Caco-2 (cell line): Measurements from ENCODE around the gene OLFML2A. TPM values are rescaled to one million over a fixed set of nuclear protein-coding genes. Genes with fewer than 3 reads are reported as not detected.
A peak's percentile ranks its signal among the peaks of the same experiment; 100 is the strongest.

Experiments
- BruUV-seq: library from RNA; stranded (reverse); fragments of 400-500 nt; replicated peaks from 2 replicates; lab custom pipeline; 2021; lab: Mats Ljungman, UMichigan
- CTCF ChIA-PET: fragments of 300-600 bp; sonication (Branson Sonifier 250); formaldehyde crosslinking; loops from one replicate; lab custom pipeline; 2022; ENCODE audit warnings: antibody characterized with exemption; lab: Charles Lee
- POLR2A ChIA-PET: fragments of 300-600 bp; sonication (Branson Sonifier 250); formaldehyde crosslinking; loops from one replicate; lab custom pipeline; 2022; ENCODE audit warnings: antibody characterized with exemption; lab: Charles Lee
- DNase-seq, 2 experiments: peaks; one replicate each; pipeline versions ENCODE4 v3.0.0 to v3.0.0-alpha.2; 2020 to 2022
- H3K27me3 ChIP-seq: replicated peaks from 2 replicates; pipeline ENCODE4 v1.6.0; 2011; ENCODE audit warnings: low read length; ENCODE audit not compliant: control insufficient read depth, insufficient read depth
- H3K36me3 ChIP-seq: 2 replicates; pipeline ENCODE4 v1.5.1; 2011; ENCODE audit warnings: low read length; ENCODE audit not compliant: control insufficient read depth, insufficient read depth
- H3K4me1 ChIP-seq: fragments of 250-450 bp; sonication (Bioruptor Pico); 2 replicates; pipeline ENCODE4 v1.5.1; 2020; ENCODE audit warnings: mild to moderate bottlenecking
- H3K4me3 ChIP-seq: 2 replicates; pipeline ENCODE4 v1.5.1; 2011; ENCODE audit warnings: low read depth, mild to moderate bottlenecking, control low read depth, low read length
- H3K9me3 ChIP-seq: fragments of 250-450 bp; sonication (Bioruptor Pico); 2 replicates; pipeline ENCODE4 v1.5.1; 2020; ENCODE audit warnings: mild to moderate bottlenecking, moderate library complexity
- H3K27ac Mint-ChIP-seq: one replicate; pipeline ENCODE4 v1.8.0; 2022; ENCODE audit warnings: mixed read lengths; ENCODE audit not compliant: unreplicated experiment
- H3K27me3 Mint-ChIP-seq: one replicate; pipeline ENCODE4 v1.8.0; 2022; ENCODE audit warnings: mixed read lengths; ENCODE audit not compliant: insufficient read depth, unreplicated experiment
- H3K36me3 Mint-ChIP-seq: one replicate; pipeline ENCODE4 v1.8.0; 2022; ENCODE audit warnings: mild to moderate bottlenecking, mixed read lengths; ENCODE audit not compliant: insufficient read depth, unreplicated experiment
- H3K4me1 Mint-ChIP-seq: one replicate; pipeline ENCODE4 v1.8.0; 2022; ENCODE audit warnings: low read depth, mixed read lengths; ENCODE audit not compliant: unreplicated experiment
- H3K4me3 Mint-ChIP-seq: one replicate; pipeline ENCODE4 v1.8.0; 2022; ENCODE audit warnings: mild to moderate bottlenecking, moderate library complexity, mixed read lengths; ENCODE audit not compliant: unreplicated experiment
- H3K9me3 Mint-ChIP-seq: one replicate; pipeline ENCODE4 v1.8.0; 2022; ENCODE audit warnings: mixed read lengths; ENCODE audit not compliant: unreplicated experiment
- CTCF ChIP-seq, 2 experiments: fragments of 200-600 bp in 1 of 2; IDR thresholded peaks; 1 replicate in 1 of 2; 2 replicates in 1 of 2; pipeline versions ENCODE4 v1.5.1 to v1.8.0; 2011 to 2022; ENCODE audit warnings: antibody characterized with exemption in 1 of 2, control low read depth in 1 of 2, inconsistent platforms in 1 of 2, low read depth in 1 of 2, low read length in 1 of 2, mild to moderate bottlenecking in 1 of 2, moderate library complexity in 1 of 2; ENCODE audit not compliant: insufficient read depth in 1 of 2, severe bottlenecking in 1 of 2, unreplicated experiment in 1 of 2
- intact Hi-C: fragments of 100-400 bp; cut with micrococcal nuclease; formaldehyde crosslinking; loops from one replicate; pipeline ENCODE4 v1.10.0; 2022; ENCODE audit not compliant: unreplicated experiment
- total RNA-seq: library from RNA; stranded (reverse); gene quantifications from 2 replicates; pipeline ENCODE4 v1.2.3, GENCODE V29; 2022

The OLFML2A gene
- total RNA-seq, 1 experiment from 2014 or later = 1.1 TPM

DNA sequence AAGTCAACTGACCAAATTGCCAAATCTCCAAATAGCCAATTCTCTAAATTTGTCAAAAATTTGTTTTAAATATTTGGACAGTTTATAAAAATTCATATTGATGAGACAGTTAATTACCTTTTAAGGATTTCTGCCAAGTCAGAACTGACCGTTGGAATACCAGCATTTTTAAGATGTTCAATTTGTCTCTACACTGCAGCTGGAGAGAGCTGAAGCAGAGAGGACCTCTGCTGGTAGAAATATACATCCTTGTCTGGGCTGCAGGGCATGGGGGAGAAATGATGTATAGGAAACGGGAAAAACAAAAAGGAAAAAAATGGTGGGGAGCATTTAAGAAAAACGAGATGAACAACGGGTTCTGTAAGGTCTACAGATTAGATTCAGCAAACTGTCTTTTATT lies 22.6 kb upstream of the OLFML2A start:
- Histone ChIP-seq H3K36me3 (no peaks in the 10 kb centered on the region), H3K4me1 (peaks cover 21% of the 10 kb centered on the region; the same call in 1 of the 2 replicates), H3K27me3 (no peaks in the 10 kb centered on the region), H3K4me3 (no peak overlapping the region), H3K9me3 (no peaks in the 10 kb centered on the region)
- H3K4me1 Mint-ChIP-seq = peaks cover 41% of the 10 kb centered on the region
- H3K4me3 Mint-ChIP-seq = no peak overlapping the region
- intact Hi-C loops = loop anchor here (1.0 to 5.0 kb wide), 3 partner anchors 42 to 202 kb away; no protein-coding TSS in a partner anchor
- H3K27ac Mint-ChIP-seq = no peak overlapping the region
- peak in 1 of 2 experiments; percentile 38 for DNase-seq
- no TSS peak for BruUV-seq
- ChIA-PET POLR2A (no interaction called here), CTCF (interaction anchor here (1.0 kb wide), 1 partner anchor 10 kb away, joined by 4 read pairs; no protein-coding TSS in a partner anchor)
- H3K9me3 Mint-ChIP-seq = no peaks in the 10 kb centered on the region
- peak; percentile 49 to 51 for TF ChIP-seq CTCF (IDR thresholded peaks at IDR 0.05; ENCODE audit: insufficient read depth in 1 of 2, low read depth in 1 of 2, low read length in 1 of 2, severe bottlenecking in 1 of 2, unreplicated experiment in 1 of 2)
- no peaks in the 10 kb centered on the region for H3K36me3 Mint-ChIP-seq
- no peaks in the 10 kb centered on the region for H3K27me3 Mint-ChIP-seq

GRCh38 chr9:124755061-124755460 lies 21.9 kb upstream of the OLFML2A start:
- H3K27ac Mint-ChIP-seq = no peak overlapping the region
- no peaks in the 10 kb centered on the region for H3K36me3 ChIP-seq
- DNase-seq = no peak
- intact Hi-C loops = no loop called here
- CTCF ChIA-PET = no interaction called here
- no peaks in the 10 kb centered on the region for H3K9me3 Mint-ChIP-seq
- no peak overlapping the region for H3K4me3 Mint-ChIP-seq
- H3K27me3 Mint-ChIP-seq = no peaks in the 10 kb centered on the region
- H3K9me3 ChIP-seq = no peaks in the 10 kb centered on the region
- POLR2A ChIA-PET = no interaction called here
- no peaks in the 10 kb centered on the region for H3K27me3 ChIP-seq
- no peak overlapping the region for H3K4me3 ChIP-seq
- H3K4me1 ChIP-seq = peaks cover 19% of the 10 kb centered on the region; the same call in 1 of the 2 replicates
- no peak for TF ChIP-seq CTCF (IDR thresholded peaks at IDR 0.05; ENCODE audit: insufficient read depth in 1 of 2, low read depth in 1 of 2, low read length in 1 of 2, severe bottlenecking in 1 of 2, unreplicated experiment in 1 of 2)
- no peaks in the 10 kb centered on the region for H3K36me3 Mint-ChIP-seq
- no TSS peak for BruUV-seq
- H3K4me1 Mint-ChIP-seq = peaks cover 41% of the 10 kb centered on the region

DNA sequence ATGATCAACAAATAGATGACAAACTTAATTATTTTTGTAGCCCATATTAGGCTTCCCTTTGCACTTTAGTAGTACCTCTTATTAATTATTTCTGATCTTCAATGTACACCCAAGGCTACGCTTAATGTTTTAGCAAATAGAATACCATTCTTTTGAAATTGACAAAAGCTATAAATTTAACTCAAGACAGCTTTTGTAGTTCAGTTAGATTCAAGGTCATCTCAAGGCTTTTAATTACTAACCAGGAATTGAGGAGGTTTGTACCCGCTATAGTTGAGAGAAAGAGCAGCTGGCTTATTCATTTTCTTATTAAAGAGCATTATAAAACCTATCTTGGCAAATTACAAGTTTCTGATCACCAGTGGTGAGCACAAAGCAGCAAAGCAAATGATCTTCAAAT lies 20.9 kb upstream of the OLFML2A start:
- H3K9me3 ChIP-seq = no peaks in the 10 kb centered on the region
- no peaks in the 10 kb centered on the region for H3K36me3 ChIP-seq
- Mint-ChIP-seq H3K27ac (no peak overlapping the region), H3K36me3 (no peaks in the 10 kb centered on the region), H3K27me3 (no peaks in the 10 kb centered on the region), H3K9me3 (no peaks in the 10 kb centered on the region), H3K4me1 (peaks cover 36% of the 10 kb centered on the region), H3K4me3 (no peak overlapping the region)
- ChIA-PET CTCF (no interaction called here), POLR2A (no interaction called here)
- H3K4me1 ChIP-seq = peaks cover 17% of the 10 kb centered on the region; the same call in 1 of the 2 replicates
- H3K27me3 ChIP-seq = no peaks in the 10 kb centered on the region
- DNase-seq = no peak
- H3K4me3 ChIP-seq = no peak overlapping the region
- intact Hi-C loops = no loop called here
- no TSS peak for BruUV-seq
- no peak for TF ChIP-seq CTCF (IDR thresholded peaks at IDR 0.05; ENCODE audit: insufficient read depth in 1 of 2, low read depth in 1 of 2, low read length in 1 of 2, severe bottlenecking in 1 of 2, unreplicated experiment in 1 of 2)
